Esophagus muscularis mucosa (tissue), 4 donors: ENCODE data around the gene PEAR1. TPM values are rescaled to one million over a fixed set of nuclear protein-coding genes. Genes with fewer than 3 reads are reported as not detected.

Source experiments
- DNase-seq: peaks from one replicate; pipeline ENCODE4 v3.0.0-alpha.2; 2017; ENCODE audit errors: extremely low spot score
- H3K27ac ChIP-seq, 4 donors: fragments of 200-600 bp; sonication (generic); replicated peaks in 1 of 4; 1 replicate in 3 of 4; 2 replicates in 1 of 4; pipeline ENCODE4 v1.5.1; 2016 to 2019; ENCODE audit warnings: mild to moderate bottlenecking in 1 of 4
- H3K27me3 ChIP-seq, 4 donors: fragments of 200-600 bp; sonication (generic); one replicate each; pipeline versions ENCODE4 v1.5.1 to v1.6.0; 2016 to 2019
- H3K36me3 ChIP-seq, 4 donors: fragments of 200-600 bp; sonication (generic); one replicate each; pipeline ENCODE4 v1.5.1; 2016 to 2019
- H3K4me1 ChIP-seq, 4 donors: fragments of 200-600 bp; sonication (generic); one replicate each; pipeline ENCODE4 v1.5.1; 2016 to 2019
- H3K4me3 ChIP-seq, 4 donors: fragments of 200-600 bp; sonication (generic); 1 replicate in 2 of 4; 2 replicates in 2 of 4; pipeline ENCODE4 v1.5.1; 2016 to 2019; ENCODE audit warnings: mild to moderate bottlenecking in 4 of 4, moderate library complexity in 1 of 4
- H3K9me3 ChIP-seq, 4 donors: fragments of 200-600 bp; sonication (generic); 1 replicate in 3 of 4; 2 replicates in 1 of 4; pipeline ENCODE4 v1.5.1; 2016 to 2019
- EP300 ChIP-seq: sonication (generic); formaldehyde crosslinking; IDR thresholded peaks from one replicate; pipeline ENCODE4 v1.6.1; 2017; ENCODE audit warnings: antibody characterized with exemption
- POLR2A ChIP-seq: fragments of 450-650 bp; IDR thresholded peaks from one replicate; pipeline ENCODE4 v1.6.1; 2017; ENCODE audit warnings: antibody characterized with exemption, moderate library complexity, mild to moderate bottlenecking, low read depth
- POLR2AphosphoS5 ChIP-seq, 2 donors: sonication (generic); formaldehyde crosslinking; IDR thresholded peaks; one replicate each; pipeline ENCODE4 v1.6.1; 2017; ENCODE audit warnings: antibody characterized with exemption in 2 of 2
- WGBS: methylation state at CpG from one replicate; pipeline ENCODE4 v1.1.5; 2018; 5-methylcytosine and 5-hydroxymethylcytosine counted together
- intact Hi-C: fragments of 100-400 bp; cut with DNase I; formaldehyde crosslinking; loops from one replicate; pipeline ENCODE4 v1.15.1; 2023
- total RNA-seq, 4 donors: library from RNA; depleted of rRNA; stranded (reverse); fragments of >200 nt; gene quantifications; one replicate each; pipeline versions ENCODE4 v1.1.0 to v1.2.1, GENCODE V29; 2016
- TF ChIP-seq, protein P1 (sequence below), 3 experiments: fragments of 200-600 bp in 2 of 3; fragments of 450-650 bp in 1 of 3; sonication (generic) in 2 of 3; IDR thresholded peaks; one replicate each; pipeline ENCODE4 v1.5.1; 2017 to 2019; ENCODE audit warnings: antibody characterized with exemption in 3 of 3, mild to moderate bottlenecking in 2 of 3, moderate library complexity in 1 of 3

PEAR1 gene
- total RNA-seq, 4 donors from 2014 or later = 6.1 to 13.6 (median 10.9) TPM

DNA sequence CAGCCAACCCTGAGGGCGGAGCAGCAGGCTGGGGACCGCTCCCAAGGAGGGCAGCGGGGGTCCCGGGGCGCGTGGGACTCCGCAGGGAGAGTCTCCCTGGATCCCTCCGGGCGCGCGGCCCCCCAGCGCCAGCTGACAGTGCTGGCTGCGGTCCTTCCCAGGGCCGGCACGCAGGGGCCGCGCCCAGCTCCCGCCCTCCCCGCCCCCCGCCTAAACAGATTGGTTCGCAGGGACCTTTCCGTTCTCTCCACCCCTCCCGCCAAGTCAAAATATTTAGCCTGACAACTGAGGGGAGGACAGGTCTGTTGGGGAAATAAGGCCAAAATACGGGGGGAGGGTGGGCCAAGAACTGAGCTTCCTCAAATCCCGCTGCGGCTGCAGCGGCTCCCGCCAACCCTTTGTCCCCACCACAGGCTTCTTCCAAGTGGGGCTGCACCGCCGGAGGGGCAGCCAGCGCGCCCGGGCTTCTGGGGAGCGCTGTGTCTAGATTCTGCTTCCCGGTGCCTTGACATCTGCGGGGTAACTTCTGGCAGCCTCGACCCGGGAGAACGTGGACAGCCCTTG is 34.5 kb upstream of the PEAR1 start, which contains the start of gene INSRR:
Gene INSRR (minus strand): TSS at position 159 of the 564 bp plus-strand sequence. CDS start 496 bp downstream, outside the sequence.
- peaks cover 0 to 71% (median 39%) of the 10 kb centered on the region in 4 donors for H3K27me3 ChIP-seq
- intact Hi-C loops = no loop called here
- WGBS = 10% methylated on average over 18 of the region's 39 CpGs

DNA sequence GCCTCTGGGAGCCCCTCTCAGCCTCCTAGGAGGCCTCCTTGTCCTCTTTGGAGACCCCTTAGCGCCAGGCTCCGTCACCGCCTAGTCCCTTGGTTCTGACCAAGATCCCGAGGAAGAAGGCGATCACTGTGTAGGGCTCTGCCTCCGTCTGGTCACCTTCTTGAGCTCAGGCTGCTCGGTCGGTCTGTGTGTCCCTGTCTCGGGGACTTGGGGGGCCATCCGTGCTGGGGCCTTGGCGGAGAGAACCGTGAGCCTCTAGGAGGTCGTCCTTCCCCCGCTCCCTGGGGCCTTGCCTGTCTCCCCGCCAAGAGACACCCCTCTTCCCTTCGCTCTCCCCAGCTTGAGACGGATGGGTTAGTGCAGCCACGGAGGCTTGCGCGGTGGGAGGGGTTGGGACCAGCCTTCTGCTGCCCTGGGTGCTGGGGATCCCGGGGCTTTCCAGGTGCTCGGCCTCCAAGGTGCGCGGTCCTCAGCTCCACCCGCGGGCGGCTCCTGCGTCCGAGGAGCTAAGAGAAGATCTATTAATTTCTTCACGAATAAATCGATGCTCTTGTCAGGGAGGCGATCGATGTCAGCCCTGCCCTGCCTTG is 33.9 kb upstream of the PEAR1 start:
- no peak overlapping the region for H3K27ac ChIP-seq
- H3K27me3 ChIP-seq = peaks cover 0 to 77% (median 39%) of the 10 kb centered on the region in 4 donors
- H3K36me3 ChIP-seq = no peaks in the 10 kb centered on the region
- TF ChIP-seq POLR2AphosphoS5 (IDR thresholded peaks at IDR 0.05) = no peak
- TF ChIP-seq, protein P1, sequence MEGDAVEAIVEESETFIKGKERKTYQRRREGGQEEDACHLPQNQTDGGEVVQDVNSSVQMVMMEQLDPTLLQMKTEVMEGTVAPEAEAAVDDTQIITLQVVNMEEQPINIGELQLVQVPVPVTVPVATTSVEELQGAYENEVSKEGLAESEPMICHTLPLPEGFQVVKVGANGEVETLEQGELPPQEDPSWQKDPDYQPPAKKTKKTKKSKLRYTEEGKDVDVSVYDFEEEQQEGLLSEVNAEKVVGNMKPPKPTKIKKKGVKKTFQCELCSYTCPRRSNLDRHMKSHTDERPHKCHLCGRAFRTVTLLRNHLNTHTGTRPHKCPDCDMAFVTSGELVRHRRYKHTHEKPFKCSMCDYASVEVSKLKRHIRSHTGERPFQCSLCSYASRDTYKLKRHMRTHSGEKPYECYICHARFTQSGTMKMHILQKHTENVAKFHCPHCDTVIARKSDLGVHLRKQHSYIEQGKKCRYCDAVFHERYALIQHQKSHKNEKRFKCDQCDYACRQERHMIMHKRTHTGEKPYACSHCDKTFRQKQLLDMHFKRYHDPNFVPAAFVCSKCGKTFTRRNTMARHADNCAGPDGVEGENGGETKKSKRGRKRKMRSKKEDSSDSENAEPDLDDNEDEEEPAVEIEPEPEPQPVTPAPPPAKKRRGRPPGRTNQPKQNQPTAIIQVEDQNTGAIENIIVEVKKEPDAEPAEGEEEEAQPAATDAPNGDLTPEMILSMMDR (IDR thresholded peaks at IDR 0.05) = no peak
- TF ChIP-seq EP300 = no peak
- TF ChIP-seq POLR2A = no peak
- peak overlapping the region; percentile 37 to 52 (median 40) for H3K4me3 ChIP-seq
- H3K4me1 ChIP-seq = peaks cover 29 to 33% (median 32%) of the 10 kb centered on the region in 4 donors
- intact Hi-C loops = loop anchor here (5.0 kb wide), 1 partner anchor 47 kb away; no protein-coding TSS in a partner anchor
- no peaks in the 10 kb centered on the region for H3K9me3 ChIP-seq
- 13% methylated on average over 3 of the region's 33 CpGs for WGBS
- DNase-seq = no peak

More for the DNA sequence above, 34.5 kb upstream of the PEAR1 start, which contains the start of gene INSRR:
- H3K4me1 ChIP-seq = peaks cover 29 to 33% (median 32%) of the 10 kb centered on the region in 4 donors
- no peak for DNase-seq
- no peaks in the 10 kb centered on the region for H3K9me3 ChIP-seq
- no peaks in the 10 kb centered on the region for H3K36me3 ChIP-seq
- TF ChIP-seq POLR2A (no peak), POLR2AphosphoS5 (IDR thresholded peaks at IDR 0.05) (no peak), EP300 (no peak)
- TF ChIP-seq, protein P1 (IDR thresholded peaks at IDR 0.05) = no peak
- H3K4me3 ChIP-seq = peak within 1 kb of the TSS; percentile 37 to 52 (median 40)
- H3K27ac ChIP-seq = peak within 1 kb of the TSS in 1 of 4 donors; percentile 7

DNA sequence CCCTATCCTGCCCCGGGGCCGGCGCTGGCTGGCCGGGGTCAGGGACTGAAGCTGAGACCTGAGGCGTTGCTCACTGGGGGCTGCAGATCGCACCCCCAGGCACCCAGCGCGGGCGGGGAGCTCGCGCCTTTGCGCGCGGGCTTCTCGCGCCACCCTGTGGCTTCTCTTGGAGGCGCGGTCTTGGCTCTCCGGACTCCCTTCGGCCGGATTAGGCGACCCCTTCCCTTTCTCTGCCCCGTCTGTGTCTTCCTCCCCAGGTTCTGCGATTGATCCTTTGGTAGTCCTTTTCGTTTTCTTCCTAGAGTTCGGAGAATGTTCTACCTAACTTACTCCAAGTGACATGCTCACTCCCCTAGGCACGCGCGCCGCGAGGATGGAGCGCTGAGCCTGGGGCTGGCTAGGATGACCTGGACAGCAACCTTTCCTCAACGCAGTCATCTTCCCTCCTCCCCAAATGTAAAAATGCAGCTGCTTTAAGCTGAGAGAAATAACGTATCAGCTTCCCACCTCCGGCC is 33.3 kb upstream of the PEAR1 start:
- Histone ChIP-seq H3K4me1 (peaks cover 29 to 33% (median 32%) of the 10 kb centered on the region in 4 donors), H3K36me3 (no peaks in the 10 kb centered on the region), H3K4me3 (peak overlapping the region; percentile 37 to 52 (median 40)), H3K27me3 (peaks cover 0 to 82% (median 39%) of the 10 kb centered on the region in 4 donors), H3K9me3 (no peaks in the 10 kb centered on the region), H3K27ac (no peak overlapping the region)
- 1% methylated on average over 25 of the region's 35 CpGs for WGBS
- no peak for DNase-seq
- intact Hi-C loops = loop anchor here (5.0 kb wide), 1 partner anchor 48 kb away; no protein-coding TSS in a partner anchor
- TF ChIP-seq, protein P1 (IDR thresholded peaks at IDR 0.05) = peak; percentile 57 to 75 (median 70)
- no peak for TF ChIP-seq EP300

DNA sequence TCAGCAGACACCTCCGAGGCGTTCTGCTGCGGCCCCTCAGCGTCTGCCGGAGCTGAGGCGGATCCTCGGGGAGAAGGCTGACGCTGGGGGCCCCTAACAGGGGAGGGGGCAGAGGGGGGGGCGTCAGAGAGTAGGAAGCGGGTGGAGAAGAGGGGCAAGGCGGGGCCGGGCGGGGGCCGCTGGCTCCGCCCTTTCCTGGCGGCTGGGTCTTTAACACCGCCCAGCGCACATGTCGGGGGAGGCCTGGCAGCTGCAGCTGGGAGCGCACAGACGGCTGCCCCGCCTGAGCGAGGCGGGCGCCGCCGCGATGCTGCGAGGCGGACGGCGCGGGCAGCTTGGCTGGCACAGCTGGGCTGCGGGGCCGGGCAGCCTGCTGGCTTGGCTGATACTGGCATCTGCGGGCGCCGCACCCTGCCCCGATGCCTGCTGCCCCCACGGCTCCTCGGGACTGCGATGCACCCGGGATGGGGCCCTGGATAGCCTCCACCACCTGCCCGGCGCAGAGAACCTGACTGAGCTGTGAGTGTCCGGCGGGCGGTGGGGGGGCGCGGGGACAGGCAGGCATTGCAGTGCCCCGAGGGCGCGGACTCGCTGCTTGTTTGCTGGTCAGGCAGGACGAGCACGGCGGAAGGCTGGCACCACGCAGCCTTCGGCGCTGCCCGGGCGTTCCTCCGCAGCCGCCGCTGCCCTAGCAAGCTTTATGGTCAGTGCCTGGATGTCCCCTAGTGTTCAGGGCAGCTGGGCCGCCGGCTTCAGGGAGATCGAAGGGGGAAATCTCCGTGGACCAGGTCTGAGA is 32.7 kb upstream of the PEAR1 start, which contains the start of gene NTRK1:
Gene NTRK1 (plus strand): TSS at position 238 of the 796 bp plus-strand sequence. CDS start 70 bp downstream, at position 308.
- no peaks in the 10 kb centered on the region for H3K36me3 ChIP-seq
- H3K9me3 ChIP-seq = no peaks in the 10 kb centered on the region
- TF ChIP-seq POLR2AphosphoS5 (IDR thresholded peaks at IDR 0.05) = no peak
- TF ChIP-seq, protein P1 (IDR thresholded peaks at IDR 0.05) = no peak
- no peak for TF ChIP-seq EP300
- no peak for TF ChIP-seq POLR2A
- WGBS = 5% methylated on average over 26 of the region's 69 CpGs
- no peak within 1 kb of the TSS for H3K27ac ChIP-seq
- intact Hi-C loops = loop anchor here (5.0 kb wide), 1 partner anchor 49 kb away; no protein-coding TSS in a partner anchor
- peaks cover 29 to 33% (median 32%) of the 10 kb centered on the region in 4 donors for H3K4me1 ChIP-seq
- H3K4me3 ChIP-seq = peak within 1 kb of the TSS; percentile 37 to 52 (median 40)
- no peak for DNase-seq
- H3K27me3 ChIP-seq = peaks cover 0 to 89% (median 39%) of the 10 kb centered on the region in 4 donors
